GM12878 (cell line): ENCODE results near the gene GOLGA6D.

Source experiments
- ATF7 ChIP-seq: fragments of 450-650 bp; IDR thresholded peaks from 2 replicates; pipeline ENCODE4 v1.6.1; 2016; ENCODE audit warnings: low read depth, mild to moderate bottlenecking
- CREM ChIP-seq: IDR thresholded peaks from 2 replicates; pipeline ENCODE4 v1.6.1; 2014; ENCODE audit warnings: antibody characterized with exemption, low read depth
- ESRRA ChIP-seq: IDR thresholded peaks from 2 replicates; pipeline ENCODE4 v1.6.1; 2012; ENCODE audit warnings: mild to moderate bottlenecking, low read length, improper control_type of control experiment
- ETV6 ChIP-seq, 2 experiments: fragments of 450-650 bp in 1 of 2; IDR thresholded peaks in 1 of 2; conservative IDR thresholded peaks in 1 of 2; 2 replicates each; pipeline ENCODE4 v1.6.1; 2014; ENCODE audit warnings: antibody characterized with exemption in 1 of 2, borderline replicate concordance in 1 of 2, low read depth in 1 of 2, mild to moderate bottlenecking in 1 of 2, moderate library complexity in 1 of 2
- GABPA ChIP-seq: IDR thresholded peaks from 2 replicates; pipeline ENCODE4 v1.6.1; 2014; ENCODE audit warnings: antibody characterized with exemption, low read depth, mild to moderate bottlenecking, inconsistent platforms
- HDAC2 ChIP-seq: fragments of 200-600 bp; sonication (generic); IDR thresholded peaks from 2 replicates; pipeline ENCODE4 v1.6.1; 2017
- NFXL1 ChIP-seq: fragments of 450-650 bp; IDR thresholded peaks from 2 replicates; pipeline ENCODE4 v1.6.1; 2017; ENCODE audit warnings: antibody characterized with exemption, mild to moderate bottlenecking, borderline replicate concordance
- NR2C2 ChIP-seq: IDR thresholded peaks from 2 replicates; pipeline ENCODE4 v1.6.1; 2011; ENCODE audit warnings: borderline replicate concordance, low read depth; ENCODE audit not compliant: control insufficient read depth, insufficient read length
- SRF ChIP-seq, 2 experiments: IDR thresholded peaks; 2 replicates each; pipeline ENCODE4 v1.6.1; 2011; ENCODE audit warnings: low read depth in 2 of 2, low read length in 2 of 2, mild to moderate bottlenecking in 1 of 2, moderate library complexity in 1 of 2
- TF ChIP-seq, protein P1 (sequence below), 3 experiments: IDR thresholded peaks in 2 of 3; conservative IDR thresholded peaks in 1 of 3; 2 replicates each; pipeline ENCODE4 v1.5.1; 2011; ENCODE audit warnings: low read depth in 3 of 3, low read length in 3 of 3, mild to moderate bottlenecking in 3 of 3, control low read depth in 2 of 3, moderate library complexity in 2 of 3, inconsistent platforms in 1 of 3, mixed read lengths in 1 of 3; ENCODE audit not compliant: control insufficient read depth in 2 of 3, insufficient read depth in 1 of 3; ENCODE audit errors: extremely low read depth in 1 of 3
- TF ChIP-seq, protein P2 (sequence below): fragments of 150-350 bp; IDR thresholded peaks from 2 replicates; pipeline ENCODE4 v1.6.1; 2014; ENCODE audit warnings: mild to moderate bottlenecking, low read depth, low read length
- TF ChIP-seq, protein P3 (sequence below): IDR thresholded peaks from 2 replicates; pipeline ENCODE4 v1.6.1; 2012; ENCODE audit warnings: low read depth, low read length, improper control_type of control experiment
- TF ChIP-seq, protein P4 (sequence below): fragments of 150-350 bp; IDR thresholded peaks from 2 replicates; pipeline ENCODE4 v1.6.1; 2016; ENCODE audit warnings: low read depth, low read length

DNA sequence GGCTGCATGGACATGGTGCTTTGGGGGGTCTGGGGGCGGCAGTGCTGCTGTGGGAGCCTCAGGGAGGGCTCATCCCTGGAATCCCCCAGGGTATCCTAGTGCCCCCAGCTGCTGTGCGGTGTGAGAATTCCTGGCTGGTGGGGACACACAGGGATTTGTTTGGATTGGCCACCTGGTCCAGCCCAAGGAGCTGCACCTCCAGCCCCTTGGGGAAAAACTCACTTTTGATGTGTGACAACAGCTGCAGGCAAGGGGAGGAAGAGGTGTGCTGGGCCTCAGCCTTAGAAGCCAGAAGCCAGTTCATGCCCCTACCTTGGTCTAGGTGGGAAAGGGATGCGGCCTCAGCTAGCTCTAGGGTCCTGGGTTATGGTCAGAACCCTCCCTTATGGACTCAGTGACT is 44.9 kb downstream of the GOLGA6D start:
- no peak for TF ChIP-seq SRF (IDR thresholded peaks at IDR 0.05; ENCODE audit: low read depth in 2 of 2, low read length in 2 of 2)
- TF ChIP-seq ETV6 (conservative IDR thresholded peaks at IDR 0.05 in 1 of 2, IDR thresholded peaks at IDR 0.05 in 1 of 2; ENCODE audit: borderline replicate concordance in 1 of 2, low read depth in 1 of 2) = no peak
- no peak for TF ChIP-seq HDAC2
- no peak for TF ChIP-seq ATF7
- no peak for TF ChIP-seq CREM
- TF ChIP-seq GABPA = no peak
- TF ChIP-seq, protein P1, sequence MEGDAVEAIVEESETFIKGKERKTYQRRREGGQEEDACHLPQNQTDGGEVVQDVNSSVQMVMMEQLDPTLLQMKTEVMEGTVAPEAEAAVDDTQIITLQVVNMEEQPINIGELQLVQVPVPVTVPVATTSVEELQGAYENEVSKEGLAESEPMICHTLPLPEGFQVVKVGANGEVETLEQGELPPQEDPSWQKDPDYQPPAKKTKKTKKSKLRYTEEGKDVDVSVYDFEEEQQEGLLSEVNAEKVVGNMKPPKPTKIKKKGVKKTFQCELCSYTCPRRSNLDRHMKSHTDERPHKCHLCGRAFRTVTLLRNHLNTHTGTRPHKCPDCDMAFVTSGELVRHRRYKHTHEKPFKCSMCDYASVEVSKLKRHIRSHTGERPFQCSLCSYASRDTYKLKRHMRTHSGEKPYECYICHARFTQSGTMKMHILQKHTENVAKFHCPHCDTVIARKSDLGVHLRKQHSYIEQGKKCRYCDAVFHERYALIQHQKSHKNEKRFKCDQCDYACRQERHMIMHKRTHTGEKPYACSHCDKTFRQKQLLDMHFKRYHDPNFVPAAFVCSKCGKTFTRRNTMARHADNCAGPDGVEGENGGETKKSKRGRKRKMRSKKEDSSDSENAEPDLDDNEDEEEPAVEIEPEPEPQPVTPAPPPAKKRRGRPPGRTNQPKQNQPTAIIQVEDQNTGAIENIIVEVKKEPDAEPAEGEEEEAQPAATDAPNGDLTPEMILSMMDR (IDR thresholded peaks at IDR 0.05 in 2 of 3, conservative IDR thresholded peaks at IDR 0.05 in 1 of 3; ENCODE audit: control insufficient read depth in 2 of 3, extremely low read depth in 1 of 3, insufficient read depth in 1 of 3, low read depth in 3 of 3, low read length in 3 of 3) = no peak
- no peak for TF ChIP-seq NR2C2
- TF ChIP-seq, protein P2, sequence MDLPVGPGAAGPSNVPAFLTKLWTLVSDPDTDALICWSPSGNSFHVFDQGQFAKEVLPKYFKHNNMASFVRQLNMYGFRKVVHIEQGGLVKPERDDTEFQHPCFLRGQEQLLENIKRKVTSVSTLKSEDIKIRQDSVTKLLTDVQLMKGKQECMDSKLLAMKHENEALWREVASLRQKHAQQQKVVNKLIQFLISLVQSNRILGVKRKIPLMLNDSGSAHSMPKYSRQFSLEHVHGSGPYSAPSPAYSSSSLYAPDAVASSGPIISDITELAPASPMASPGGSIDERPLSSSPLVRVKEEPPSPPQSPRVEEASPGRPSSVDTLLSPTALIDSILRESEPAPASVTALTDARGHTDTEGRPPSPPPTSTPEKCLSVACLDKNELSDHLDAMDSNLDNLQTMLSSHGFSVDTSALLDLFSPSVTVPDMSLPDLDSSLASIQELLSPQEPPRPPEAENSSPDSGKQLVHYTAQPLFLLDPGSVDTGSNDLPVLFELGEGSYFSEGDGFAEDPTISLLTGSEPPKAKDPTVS = no peak
- TF ChIP-seq ESRRA = no peak
- TF ChIP-seq NFXL1 = no peak
- TF ChIP-seq, protein P3, sequence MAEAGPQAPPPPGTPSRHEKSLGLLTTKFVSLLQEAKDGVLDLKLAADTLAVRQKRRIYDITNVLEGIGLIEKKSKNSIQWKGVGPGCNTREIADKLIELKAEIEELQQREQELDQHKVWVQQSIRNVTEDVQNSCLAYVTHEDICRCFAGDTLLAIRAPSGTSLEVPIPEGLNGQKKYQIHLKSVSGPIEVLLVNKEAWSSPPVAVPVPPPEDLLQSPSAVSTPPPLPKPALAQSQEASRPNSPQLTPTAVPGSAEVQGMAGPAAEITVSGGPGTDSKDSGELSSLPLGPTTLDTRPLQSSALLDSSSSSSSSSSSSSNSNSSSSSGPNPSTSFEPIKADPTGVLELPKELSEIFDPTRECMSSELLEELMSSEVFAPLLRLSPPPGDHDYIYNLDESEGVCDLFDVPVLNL = no peak
- TF ChIP-seq, protein P4, sequence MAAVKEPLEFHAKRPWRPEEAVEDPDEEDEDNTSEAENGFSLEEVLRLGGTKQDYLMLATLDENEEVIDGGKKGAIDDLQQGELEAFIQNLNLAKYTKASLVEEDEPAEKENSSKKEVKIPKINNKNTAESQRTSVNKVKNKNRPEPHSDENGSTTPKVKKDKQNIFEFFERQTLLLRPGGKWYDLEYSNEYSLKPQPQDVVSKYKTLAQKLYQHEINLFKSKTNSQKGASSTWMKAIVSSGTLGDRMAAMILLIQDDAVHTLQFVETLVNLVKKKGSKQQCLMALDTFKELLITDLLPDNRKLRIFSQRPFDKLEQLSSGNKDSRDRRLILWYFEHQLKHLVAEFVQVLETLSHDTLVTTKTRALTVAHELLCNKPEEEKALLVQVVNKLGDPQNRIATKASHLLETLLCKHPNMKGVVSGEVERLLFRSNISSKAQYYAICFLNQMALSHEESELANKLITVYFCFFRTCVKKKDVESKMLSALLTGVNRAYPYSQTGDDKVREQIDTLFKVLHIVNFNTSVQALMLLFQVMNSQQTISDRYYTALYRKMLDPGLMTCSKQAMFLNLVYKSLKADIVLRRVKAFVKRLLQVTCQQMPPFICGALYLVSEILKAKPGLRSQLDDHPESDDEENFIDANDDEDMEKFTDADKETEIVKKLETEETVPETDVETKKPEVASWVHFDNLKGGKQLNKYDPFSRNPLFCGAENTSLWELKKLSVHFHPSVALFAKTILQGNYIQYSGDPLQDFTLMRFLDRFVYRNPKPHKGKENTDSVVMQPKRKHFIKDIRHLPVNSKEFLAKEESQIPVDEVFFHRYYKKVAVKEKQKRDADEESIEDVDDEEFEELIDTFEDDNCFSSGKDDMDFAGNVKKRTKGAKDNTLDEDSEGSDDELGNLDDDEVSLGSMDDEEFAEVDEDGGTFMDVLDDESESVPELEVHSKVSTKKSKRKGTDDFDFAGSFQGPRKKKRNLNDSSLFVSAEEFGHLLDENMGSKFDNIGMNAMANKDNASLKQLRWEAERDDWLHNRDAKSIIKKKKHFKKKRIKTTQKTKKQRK = no peak
